H9 (cell line): Measurements from ENCODE around the gene SIPA1L3. TPM values are rescaled to one million over a fixed set of nuclear protein-coding genes. Genes with fewer than 3 reads are reported as not detected.

ENCODE experiments used
- DNase-seq: peaks from one replicate; pipeline ENCODE4 v3.0.0-alpha.2; 2017
- H2AFZ ChIP-seq: one replicate; pipeline ENCODE4 v1.6.1; 2013; ENCODE audit warnings: mild to moderate bottlenecking, low read length, control low read depth, moderate library complexity
- H2AK5ac ChIP-seq: 2 replicates; pipeline ENCODE4 v1.6.1; 2013; ENCODE audit warnings: low read length, control low read depth, mixed read lengths; ENCODE audit not compliant: insufficient read length
- H2BK120ac ChIP-seq: one replicate; pipeline ENCODE4 v1.6.1; 2013; ENCODE audit warnings: low read depth, mild to moderate bottlenecking, low read length, control low read depth, inconsistent platforms; ENCODE audit not compliant: poor library complexity, severe bottlenecking
- H2BK12ac ChIP-seq: 2 replicates; pipeline ENCODE4 v1.6.1; 2013; ENCODE audit warnings: low read length, control low read depth, mixed read lengths, low read depth; ENCODE audit not compliant: insufficient read length
- H2BK15ac ChIP-seq: 2 replicates; pipeline ENCODE4 v1.6.1; 2013; ENCODE audit warnings: low read depth, low read length, control low read depth
- H2BK20ac ChIP-seq: one replicate; pipeline ENCODE4 v1.6.1; 2013; ENCODE audit warnings: low read depth, mild to moderate bottlenecking, low read length, control low read depth, inconsistent platforms; ENCODE audit not compliant: poor library complexity, severe bottlenecking
- H2BK5ac ChIP-seq: 2 replicates; pipeline ENCODE4 v1.6.1; 2013; ENCODE audit warnings: low read length, control low read depth, mixed read lengths; ENCODE audit not compliant: insufficient read length
- H3K14ac ChIP-seq: 2 replicates; pipeline ENCODE4 v1.6.1; 2013; ENCODE audit warnings: low read length, control low read depth; ENCODE audit not compliant: insufficient read depth
- H3K18ac ChIP-seq: 2 replicates; pipeline ENCODE4 v1.6.1; 2013; ENCODE audit warnings: low read depth, mild to moderate bottlenecking, mixed read lengths, low read length, control low read depth; ENCODE audit not compliant: insufficient read length
- H3K23ac ChIP-seq: 2 replicates; pipeline ENCODE4 v1.6.1; 2013; ENCODE audit warnings: low read length, control low read depth, mixed read lengths, low read depth; ENCODE audit not compliant: insufficient read length
- H3K23me2 ChIP-seq: 2 replicates; pipeline ENCODE4 v1.6.1; 2013; ENCODE audit warnings: low read depth, mild to moderate bottlenecking, mixed read lengths, low read length, control low read depth; ENCODE audit not compliant: insufficient read length, poor library complexity, severe bottlenecking
- H3K27ac ChIP-seq: 2 replicates; pipeline ENCODE4 v1.5.1; 2013; ENCODE audit warnings: low read length, control low read depth, mixed read lengths, low read depth; ENCODE audit not compliant: insufficient read length
- H3K27me3 ChIP-seq: 2 replicates; pipeline ENCODE4 v1.6.1; 2013; ENCODE audit warnings: low read length, control low read depth, inconsistent platforms; ENCODE audit not compliant: insufficient read depth
- H3K4ac ChIP-seq: 2 replicates; pipeline ENCODE4 v1.6.1; 2013; ENCODE audit warnings: low read depth, mild to moderate bottlenecking, control low read depth, inconsistent platforms, low read length, moderate library complexity
- H3K4me1 ChIP-seq: 2 replicates; pipeline ENCODE4 v1.6.1; 2013; ENCODE audit warnings: low read length, control low read depth, inconsistent platforms; ENCODE audit not compliant: insufficient read depth
- H3K4me2 ChIP-seq: 2 replicates; pipeline ENCODE4 v1.6.1; 2013; ENCODE audit warnings: low read length, control low read depth, mixed read lengths; ENCODE audit not compliant: insufficient read length, insufficient read depth
- H3K56ac ChIP-seq: 2 replicates; pipeline ENCODE4 v1.6.1; 2013; ENCODE audit warnings: low read depth, mild to moderate bottlenecking, mixed read lengths, low read length, control low read depth; ENCODE audit not compliant: insufficient read length
- H3K79me1 ChIP-seq: 2 replicates; pipeline ENCODE4 v1.6.1; 2013; ENCODE audit warnings: low read depth, mild to moderate bottlenecking, moderate library complexity, low read length, control low read depth, inconsistent platforms; ENCODE audit not compliant: insufficient read depth, poor library complexity, severe bottlenecking
- H3K79me2 ChIP-seq: 2 replicates; pipeline ENCODE4 v1.6.1; 2013; ENCODE audit warnings: low read length, control low read depth, inconsistent platforms; ENCODE audit not compliant: insufficient read depth
- H3K9ac ChIP-seq: 2 replicates; pipeline ENCODE4 v1.6.1; 2013; ENCODE audit warnings: low read length, control low read depth, mixed read lengths; ENCODE audit not compliant: insufficient read length; ENCODE audit errors: extremely low read depth
- H3K9me3 ChIP-seq: one replicate; pipeline ENCODE4 v1.6.1; 2013; ENCODE audit warnings: low read depth, low read length, inconsistent platforms; ENCODE audit not compliant: control insufficient read depth
- H3T11ph ChIP-seq: one replicate; pipeline ENCODE4 v1.6.1; 2013; ENCODE audit warnings: mild to moderate bottlenecking, low read length, control low read depth, inconsistent platforms
- H4K20me1 ChIP-seq: one replicate; pipeline ENCODE4 v1.6.1; 2013; ENCODE audit not compliant: control insufficient read depth, insufficient read length, insufficient read depth
- H4K5ac ChIP-seq: 2 replicates; pipeline ENCODE4 v1.6.1; 2013; ENCODE audit warnings: low read depth, mild to moderate bottlenecking, mixed read lengths, low read length, control low read depth; ENCODE audit not compliant: insufficient read length
- H4K8ac ChIP-seq: replicated peaks from 2 replicates; pipeline ENCODE4 v1.6.1; 2013; ENCODE audit warnings: low read length, control low read depth, mixed read lengths, low read depth; ENCODE audit not compliant: insufficient read length
- H4K91ac ChIP-seq: 2 replicates; pipeline ENCODE4 v1.6.1; 2013; ENCODE audit warnings: low read depth, mild to moderate bottlenecking, moderate library complexity, mixed read lengths, low read length, control low read depth; ENCODE audit not compliant: insufficient read length
- H3K27ac Mint-ChIP-seq, 3 experiments: 2 replicates in 2 of 3; 3 replicates in 1 of 3; pipeline ENCODE4 v1.8.0; 2020 to 2021; ENCODE audit warnings: mixed read lengths in 3 of 3, mild to moderate bottlenecking in 1 of 3, moderate library complexity in 1 of 3
- H3K27me3 Mint-ChIP-seq: 2 replicates; pipeline ENCODE4 v1.8.0; 2021; ENCODE audit warnings: low read depth, mild to moderate bottlenecking, moderate library complexity, mixed read lengths
- H3K36me3 Mint-ChIP-seq, 3 experiments: 2 replicates in 2 of 3; 3 replicates in 1 of 3; pipeline ENCODE4 v1.8.0; 2020 to 2021; ENCODE audit warnings: low read depth in 3 of 3, mixed read lengths in 3 of 3; ENCODE audit not compliant: insufficient read depth in 1 of 3
- H3K4me1 Mint-ChIP-seq, 2 experiments: 2 replicates each; pipeline ENCODE4 v1.8.0; 2020; ENCODE audit warnings: mixed read lengths in 2 of 2
- H3K4me3 Mint-ChIP-seq, 2 experiments: 2 replicates in 1 of 2; 3 replicates in 1 of 2; pipeline ENCODE4 v1.8.0; 2020 to 2021; ENCODE audit warnings: mild to moderate bottlenecking in 2 of 2, mixed read lengths in 2 of 2, moderate library complexity in 1 of 2
- H3K9me3 Mint-ChIP-seq, 2 experiments: 2 replicates in 1 of 2; 3 replicates in 1 of 2; pipeline ENCODE4 v1.8.0; 2020; ENCODE audit warnings: mild to moderate bottlenecking in 2 of 2, mixed read lengths in 2 of 2, moderate library complexity in 1 of 2
- CTCF ChIP-seq: fragments of 200-600 bp; sonication (generic); conservative IDR thresholded peaks from 3 replicates; pipeline ENCODE4 v1.8.0; 2021; ENCODE audit warnings: antibody characterized with exemption, mild to moderate bottlenecking
- WGBS: extraction: QIAGEN DNeasy Blood & Tissue Kit; methylation state at CpG from one replicate; pipeline ENCODE4 v1.1.7; 2013; ENCODE audit warnings: missing lambda C conversion rate, low lambda C conversion rate, mixed read lengths; ENCODE audit not compliant: insufficient read length; ENCODE audit errors: extremely low coverage; 5-methylcytosine and 5-hydroxymethylcytosine counted together
- total RNA-seq: library from RNA; stranded (reverse); gene quantifications from 2 replicates; pipeline ENCODE4 v1.2.1, GENCODE V29; 2021

Gene SIPA1L3
- total RNA-seq, 1 experiment from 2014 or later, result 40.1 TPM

GRCh38 chr19:38252385-38252784 lies 345.4 kb downstream of the SIPA1L3 start:
- Histone ChIP-seq H3K14ac (no peak overlapping the region), H3K79me1 (no peaks in the 10 kb centered on the region), H3K27me3 (no peaks in the 10 kb centered on the region; the same call in 1 of the 2 replicates), H4K8ac (no peak overlapping the region), H3K18ac (no peak overlapping the region), H3K9ac (no peak overlapping the region), H2BK12ac (no peak overlapping the region), H3K23me2 (peaks cover 11% of the 10 kb centered on the region), H2BK15ac (no peak overlapping the region), H3T11ph (no peak overlapping the region), H3K4ac (no peak overlapping the region), H4K5ac (no peak overlapping the region), H2BK20ac (no peak overlapping the region), H3K23ac (no peak overlapping the region), H3K56ac (no peak overlapping the region), H4K20me1 (no peaks in the 10 kb centered on the region), H3K9me3 (no peaks in the 10 kb centered on the region), H2BK120ac (no peak overlapping the region), H3K4me1 (peaks cover 3% of the 10 kb centered on the region; the same call in 1 of the 2 replicates), H2AK5ac (no peak overlapping the region), H3K4me2 (no peak overlapping the region), H2BK5ac (no peak overlapping the region), H4K91ac (no peak overlapping the region), H3K79me2 (no peaks in the 10 kb centered on the region), H3K27ac (no peak overlapping the region), H2AFZ (no peak overlapping the region)
- H3K4me3 Mint-ChIP-seq, result peak overlapping the region in 1 of 2 experiments; percentile 61; a peak in 3 of 5 replicates
- H3K4me1 Mint-ChIP-seq, result peaks cover 41 to 51% of the 10 kb centered on the region in 2 experiments
- DNase-seq, result no peak
- peaks cover 0 to 2% of the 10 kb centered on the region in 2 experiments; a peak in 1 of 5 replicates for H3K9me3 Mint-ChIP-seq
- no peak overlapping the region; a peak in 1 of 7 replicates for H3K27ac Mint-ChIP-seq
- TF ChIP-seq CTCF, result no peak
- WGBS, result no CpG with 5 or more reads among the region's 5 CpGs
- peaks cover 27% of the 10 kb centered on the region for H3K27me3 Mint-ChIP-seq
- H3K36me3 Mint-ChIP-seq, result no peaks in the 10 kb centered on the region; a peak in 2 of 7 replicates
